Endothelial cell (in vitro differentiated cells): ENCODE results near the gene NXT1. TPM values are rescaled to one million over a fixed set of nuclear protein-coding genes. Genes with fewer than 3 reads are reported as not detected.

Source experiments
- DNase-seq: peaks from one replicate; pipeline ENCODE4 v3.0.0; 2021; ENCODE audit warnings: low spot score
- H3K27ac Mint-ChIP-seq: one replicate; pipeline ENCODE4 v1.8.0; 2021; ENCODE audit warnings: mixed read lengths, inconsistent platforms; ENCODE audit not compliant: unreplicated experiment
- H3K27me3 Mint-ChIP-seq: one replicate; pipeline ENCODE4 v1.8.0; 2021; ENCODE audit warnings: mild to moderate bottlenecking, moderate library complexity, mixed read lengths, inconsistent platforms; ENCODE audit not compliant: unreplicated experiment
- H3K36me3 Mint-ChIP-seq: one replicate; pipeline ENCODE4 v1.8.0; 2021; ENCODE audit warnings: mild to moderate bottlenecking, low read depth, mixed read lengths, inconsistent platforms; ENCODE audit not compliant: unreplicated experiment
- H3K4me1 Mint-ChIP-seq: one replicate; pipeline ENCODE4 v1.8.0; 2021; ENCODE audit warnings: mild to moderate bottlenecking, mixed read lengths, inconsistent platforms; ENCODE audit not compliant: unreplicated experiment
- H3K4me3 Mint-ChIP-seq: one replicate; pipeline ENCODE4 v1.8.0; 2021; ENCODE audit warnings: mild to moderate bottlenecking, mixed read lengths, inconsistent platforms; ENCODE audit not compliant: unreplicated experiment
- H3K9me3 Mint-ChIP-seq: one replicate; pipeline ENCODE4 v1.8.0; 2021; ENCODE audit warnings: mixed read lengths, inconsistent platforms; ENCODE audit not compliant: unreplicated experiment
- CTCF ChIP-seq: fragments of 200-600 bp; sonication (generic); IDR thresholded peaks from one replicate; pipeline ENCODE4 v1.5.0; 2021; ENCODE audit warnings: antibody characterized with exemption; ENCODE audit not compliant: unreplicated experiment
- total RNA-seq: library from RNA; stranded (reverse); fragmentation: NEBNext Ultra II Directional; extraction: Animal tissue kit (Norgen Biotek cat#: 25700); gene quantifications from one replicate; pipeline ENCODE4 v1.2.1, GENCODE V29; 2021; ENCODE audit not compliant: unreplicated experiment

The NXT1 gene
- total RNA-seq, 1 donor from 2014 or later, result 24.5 TPM

DNA sequence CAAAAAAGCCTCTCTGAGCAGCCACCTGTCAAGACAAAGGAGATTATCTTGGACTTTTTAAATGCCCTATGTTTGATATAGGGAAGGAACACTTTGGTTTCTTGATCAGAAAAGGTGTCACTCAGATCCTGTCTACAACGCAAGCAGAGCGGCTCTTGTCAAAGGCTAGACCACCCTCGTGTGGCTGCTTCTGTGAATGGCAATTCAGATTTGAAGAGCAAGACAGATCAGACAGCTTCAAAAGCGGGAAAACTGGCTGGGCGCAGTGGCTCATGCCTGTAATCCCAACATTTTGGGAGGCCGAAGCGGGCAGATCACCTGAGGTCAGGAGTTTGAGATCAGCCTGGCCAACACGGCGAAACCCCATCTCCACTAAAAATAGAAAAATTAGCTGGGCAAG is 10.1 kb upstream of the NXT1 start:
- H3K27me3 Mint-ChIP-seq, result peaks cover 2% of the 10 kb centered on the region
- peak; percentile 65 for TF ChIP-seq CTCF
- no peaks in the 10 kb centered on the region for H3K4me1 Mint-ChIP-seq
- H3K4me3 Mint-ChIP-seq, result no peak overlapping the region
- peak; percentile 72 for DNase-seq
- no peaks in the 10 kb centered on the region for H3K9me3 Mint-ChIP-seq
- H3K27ac Mint-ChIP-seq, result no peak overlapping the region
- no peaks in the 10 kb centered on the region for H3K36me3 Mint-ChIP-seq

- H3K36me3 Mint-ChIP-seq, result no peaks in the 10 kb centered on the region
- H3K27me3 Mint-ChIP-seq, result peaks cover 2% of the 10 kb centered on the region
- H3K4me1 Mint-ChIP-seq, result no peaks in the 10 kb centered on the region
- H3K9me3 Mint-ChIP-seq, result no peaks in the 10 kb centered on the region
- TF ChIP-seq CTCF, result no peak
- H3K4me3 Mint-ChIP-seq, result no peak overlapping the region
- H3K27ac Mint-ChIP-seq, result no peak overlapping the region
- no peak for DNase-seq
Observed at GRCh38 chr20:23341073-23341472, 9.5 kb upstream of the NXT1 start.

DNA sequence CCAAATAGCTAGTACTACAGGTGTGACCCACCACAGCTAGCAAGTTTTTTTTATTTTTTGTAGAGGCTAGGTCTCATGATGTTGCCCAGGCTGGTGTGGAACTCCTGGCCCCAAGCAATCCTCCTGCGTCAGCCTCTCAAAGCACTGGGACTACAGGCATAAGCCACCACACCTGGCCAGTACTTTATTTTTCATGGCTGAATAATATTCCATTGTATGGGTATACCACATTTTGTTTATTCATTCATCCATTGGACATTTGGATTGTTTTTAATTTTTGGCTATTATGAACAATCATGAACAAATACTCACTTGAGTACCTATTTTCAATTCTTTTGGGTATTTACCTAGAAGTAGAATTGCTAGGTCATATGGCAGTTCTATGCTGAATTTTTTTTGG is 7.0 kb upstream of the NXT1 start:
- no peak overlapping the region for H3K27ac Mint-ChIP-seq
- H3K4me3 Mint-ChIP-seq, result no peak overlapping the region

DNA sequence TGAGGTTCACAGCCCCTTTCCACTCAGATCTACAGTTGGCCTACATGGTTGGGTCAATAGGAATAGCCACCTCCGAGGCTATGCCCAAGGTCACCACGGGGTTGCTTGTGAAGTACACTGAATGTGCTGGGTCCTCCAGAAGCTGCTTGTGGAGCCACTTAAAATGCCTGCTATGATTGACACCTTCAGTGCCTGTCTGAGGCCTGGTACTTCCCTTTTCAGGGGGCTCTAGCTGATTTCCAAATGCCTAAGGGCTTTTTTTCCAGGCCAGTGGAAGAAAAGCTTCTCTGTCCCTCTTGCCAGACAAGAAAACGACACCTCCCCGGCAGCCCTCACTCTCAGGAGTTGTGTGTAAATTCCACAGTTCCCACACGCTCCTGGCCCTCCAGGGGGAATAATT is 6.3 kb upstream of the NXT1 start:
- Mint-ChIP-seq H3K9me3 (no peaks in the 10 kb centered on the region), H3K4me1 (peaks cover 7% of the 10 kb centered on the region), H3K27me3 (peaks cover under 1% of the 10 kb centered on the region), H3K4me3 (no peak overlapping the region), H3K36me3 (no peaks in the 10 kb centered on the region), H3K27ac (no peak overlapping the region)
- no peak for TF ChIP-seq CTCF
- no peak for DNase-seq

More for the DNA sequence above, 7.0 kb upstream of the NXT1 start:
- no peak for TF ChIP-seq CTCF
- DNase-seq, result no peak
- H3K9me3 Mint-ChIP-seq, result no peaks in the 10 kb centered on the region
- H3K27me3 Mint-ChIP-seq, result peaks cover 2% of the 10 kb centered on the region
- no peaks in the 10 kb centered on the region for H3K36me3 Mint-ChIP-seq
- peaks cover 1% of the 10 kb centered on the region for H3K4me1 Mint-ChIP-seq

DNA sequence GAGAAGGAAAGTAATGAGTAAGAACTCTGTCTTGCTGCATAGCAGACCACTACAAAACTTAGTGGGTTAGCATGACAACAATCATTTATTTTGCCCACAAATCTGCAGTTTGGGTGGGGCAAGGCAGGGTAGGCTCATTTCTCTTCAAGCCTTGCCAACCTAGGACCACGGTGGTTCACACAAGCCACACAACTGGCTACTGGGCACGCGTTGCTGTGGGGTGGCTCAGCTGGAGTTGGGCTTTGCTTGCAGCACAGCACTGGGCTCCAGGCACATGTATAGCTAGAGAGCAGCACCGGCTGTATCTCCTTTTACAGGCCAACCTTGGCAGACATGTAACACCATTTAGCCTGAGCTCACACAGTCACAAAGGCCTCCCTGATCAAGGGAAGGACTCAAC is 4.6 kb upstream of the NXT1 start:
- no peak for TF ChIP-seq CTCF
- Mint-ChIP-seq H3K4me3 (no peak overlapping the region), H3K4me1 (peaks cover 14% of the 10 kb centered on the region), H3K36me3 (no peaks in the 10 kb centered on the region), H3K27me3 (peaks cover 2% of the 10 kb centered on the region), H3K9me3 (no peaks in the 10 kb centered on the region), H3K27ac (no peak overlapping the region)
- DNase-seq, result no peak
